AG09319 (cell line): ENCODE measurements around the gene TMPRSS6.

Experiments
- DNase-seq: peaks from one replicate; pipeline ENCODE4 v3.0.0-alpha.2; 2010; ENCODE audit warnings: low read depth; ENCODE audit errors: extremely low read depth
- TF ChIP-seq, protein P1 (sequence below): IDR thresholded peaks from 2 replicates; pipeline ENCODE4 v1.5.1; 2011; ENCODE audit warnings: low read depth, mild to moderate bottlenecking, inconsistent platforms, low read length, moderate library complexity

Gene TMPRSS6

GRCh38 chr22:37103151-37103550, 6.4 kb downstream of the TMPRSS6 start:
- TF ChIP-seq, protein P1, sequence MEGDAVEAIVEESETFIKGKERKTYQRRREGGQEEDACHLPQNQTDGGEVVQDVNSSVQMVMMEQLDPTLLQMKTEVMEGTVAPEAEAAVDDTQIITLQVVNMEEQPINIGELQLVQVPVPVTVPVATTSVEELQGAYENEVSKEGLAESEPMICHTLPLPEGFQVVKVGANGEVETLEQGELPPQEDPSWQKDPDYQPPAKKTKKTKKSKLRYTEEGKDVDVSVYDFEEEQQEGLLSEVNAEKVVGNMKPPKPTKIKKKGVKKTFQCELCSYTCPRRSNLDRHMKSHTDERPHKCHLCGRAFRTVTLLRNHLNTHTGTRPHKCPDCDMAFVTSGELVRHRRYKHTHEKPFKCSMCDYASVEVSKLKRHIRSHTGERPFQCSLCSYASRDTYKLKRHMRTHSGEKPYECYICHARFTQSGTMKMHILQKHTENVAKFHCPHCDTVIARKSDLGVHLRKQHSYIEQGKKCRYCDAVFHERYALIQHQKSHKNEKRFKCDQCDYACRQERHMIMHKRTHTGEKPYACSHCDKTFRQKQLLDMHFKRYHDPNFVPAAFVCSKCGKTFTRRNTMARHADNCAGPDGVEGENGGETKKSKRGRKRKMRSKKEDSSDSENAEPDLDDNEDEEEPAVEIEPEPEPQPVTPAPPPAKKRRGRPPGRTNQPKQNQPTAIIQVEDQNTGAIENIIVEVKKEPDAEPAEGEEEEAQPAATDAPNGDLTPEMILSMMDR = no peak
- no peak for DNase-seq

DNA sequence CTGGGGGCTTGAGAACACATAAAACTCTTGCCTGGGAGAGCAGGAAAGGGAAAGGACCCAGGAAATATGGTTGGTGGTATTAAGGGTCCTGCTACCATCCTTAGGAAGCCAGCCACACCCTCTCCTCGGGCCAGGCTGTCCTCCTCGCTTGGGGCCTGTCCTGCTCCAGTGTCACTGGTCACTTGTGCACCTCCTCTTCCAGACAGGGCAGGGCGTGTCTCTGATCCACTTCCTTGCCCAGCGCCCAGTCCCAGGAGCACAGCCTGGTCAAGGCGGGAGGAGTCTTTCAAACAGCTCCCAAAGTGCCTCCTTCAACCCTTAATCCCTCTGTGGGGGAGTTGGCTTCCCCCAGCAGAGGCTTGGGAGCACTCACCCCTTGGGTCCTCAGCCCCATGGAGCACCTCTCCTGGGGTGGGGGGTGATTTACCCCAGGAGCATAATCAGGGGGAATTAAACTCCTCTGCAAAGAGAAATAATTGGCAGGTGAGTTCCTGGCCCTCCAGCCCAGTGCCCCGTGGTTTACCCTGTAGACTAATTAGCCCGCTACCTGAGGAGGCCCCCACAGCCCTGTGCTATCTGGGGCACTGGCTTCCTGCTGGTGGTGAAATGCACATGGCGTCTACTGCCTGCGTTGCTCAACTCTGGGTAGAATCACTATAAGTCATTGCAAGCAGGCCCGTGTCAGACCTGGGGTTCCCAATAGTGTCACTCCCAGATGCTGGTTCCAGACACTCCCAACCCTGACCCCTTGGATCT, 8.0 kb downstream of the TMPRSS6 start:
- DNase-seq = no peak

DNA sequence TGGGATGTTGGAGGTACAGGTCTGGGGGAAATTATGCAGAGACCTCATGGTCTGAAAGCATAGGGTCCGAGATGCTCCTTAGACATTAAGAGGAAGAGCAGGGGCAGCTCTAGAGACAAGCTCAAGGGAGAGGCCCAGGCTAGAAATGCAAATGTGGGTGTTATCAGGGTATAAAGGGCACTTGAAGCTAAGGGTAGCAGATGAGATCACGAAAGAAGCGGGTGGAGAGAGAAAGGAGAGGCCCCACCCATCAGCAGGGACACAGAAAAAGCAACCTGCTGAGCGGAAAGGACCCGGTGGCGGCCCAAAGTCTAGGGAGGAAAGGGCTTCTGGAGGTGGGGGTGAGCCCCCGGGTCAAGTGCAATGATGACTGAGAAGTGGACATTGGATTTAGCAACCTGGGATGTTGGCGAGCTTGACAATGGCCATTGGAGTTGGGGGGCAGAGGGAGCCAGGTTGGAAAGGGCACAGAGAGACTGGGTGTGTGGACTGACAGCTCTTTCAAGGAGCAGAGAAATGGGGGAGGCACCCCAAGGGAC, 8.9 kb downstream of the TMPRSS6 start:
- no peak for DNase-seq
- TF ChIP-seq, protein P1 = no peak

More for the DNA sequence above, 8.0 kb downstream of the TMPRSS6 start:
- TF ChIP-seq, protein P1 = no peak

GRCh38 chr22:37098976-37099591, 10.4 kb downstream of the TMPRSS6 start:
- no peak for DNase-seq
- TF ChIP-seq, protein P1 = no peak; the same call in 1 of the 2 replicates

DNA sequence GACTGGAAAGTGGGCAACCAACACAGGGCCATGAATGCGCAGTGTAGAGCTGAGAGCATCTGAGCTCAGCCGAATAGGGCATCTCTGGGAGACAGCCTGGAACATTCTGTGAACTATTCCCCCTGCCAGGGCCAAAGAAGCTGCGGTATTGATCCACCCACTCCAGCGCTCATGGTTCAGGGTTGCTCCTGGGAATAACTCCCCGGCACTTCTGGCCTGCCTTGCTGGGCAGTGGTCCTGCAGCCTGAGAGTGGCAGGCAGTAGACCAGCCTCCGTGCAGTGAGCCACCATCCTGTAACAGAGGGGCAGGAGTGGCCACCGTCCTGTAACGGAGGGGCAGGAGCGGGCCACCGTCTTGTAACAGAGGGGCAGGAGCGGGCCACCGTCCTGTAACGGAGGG, 12.2 kb downstream of the TMPRSS6 start:
- TF ChIP-seq, protein P1 = no peak
- no peak for DNase-seq

DNA sequence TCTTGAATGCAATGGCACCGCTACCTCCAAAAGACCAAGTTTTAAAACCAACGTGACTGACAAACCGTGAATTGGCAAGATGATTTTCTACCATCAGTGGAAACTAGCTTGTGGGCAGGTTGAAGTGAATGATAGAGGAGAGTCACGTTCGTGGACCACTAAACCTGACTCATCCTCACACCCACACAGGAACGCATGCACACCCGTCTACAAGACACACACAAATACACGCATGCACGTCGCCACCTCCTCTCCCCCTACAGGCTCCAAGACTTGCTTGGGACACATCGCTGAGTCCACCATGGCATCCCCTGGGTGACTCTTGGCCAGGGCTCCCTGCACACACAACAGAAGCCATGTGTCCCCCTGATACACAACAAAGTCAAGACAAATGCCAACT, 14.4 kb downstream of the TMPRSS6 start:
- DNase-seq = no peak
- TF ChIP-seq, protein P1 = no peak

GRCh38 chr22:37094239-37094638, 15.3 kb downstream of the TMPRSS6 start:
- DNase-seq = no peak
- TF ChIP-seq, protein P1 = no peak
